Esophagus squamous epithelium (tissue), 5 donors: ENCODE data around the gene CRHR2. TPM values are rescaled to one million over a fixed set of nuclear protein-coding genes. Genes with fewer than 3 reads are reported as not detected.

Source experiments
- DNase-seq: peaks from one replicate; lab custom pipeline; 2025; lab: John Stamatoyannopoulos, UW
- H3K27ac ChIP-seq, 4 donors: fragments of 200-600 bp; sonication (generic); one replicate each; pipeline ENCODE4 v1.5.1; 2016 to 2019; ENCODE audit warnings: mild to moderate bottlenecking in 1 of 4
- H3K27me3 ChIP-seq, 4 donors: fragments of 200-600 bp; sonication (generic); 1 replicate in 3 of 4; 2 replicates in 1 of 4; pipeline versions ENCODE4 v1.5.1 to v1.6.0; 2017 to 2021; ENCODE audit warnings: antibody characterized with exemption in 1 of 4
- H3K36me3 ChIP-seq, 3 donors: fragments of 200-600 bp; sonication (generic); one replicate each; pipeline ENCODE4 v1.5.1; 2016 to 2019
- H3K4me1 ChIP-seq, 3 donors: fragments of 200-600 bp; sonication (generic); one replicate each; pipeline ENCODE4 v1.5.1; 2017 to 2019
- H3K4me3 ChIP-seq, 4 donors: fragments of 200-600 bp; sonication (generic); 1 replicate in 3 of 4; 2 replicates in 1 of 4; pipeline ENCODE4 v1.5.1; 2016 to 2019; ENCODE audit warnings: mild to moderate bottlenecking in 2 of 4, moderate library complexity in 1 of 4
- H3K9me3 ChIP-seq, 3 donors: fragments of 200-600 bp; sonication (generic); one replicate each; pipeline ENCODE4 v1.5.1; 2016 to 2019
- POLR2A ChIP-seq, 4 donors: fragments of 450-650 bp; IDR thresholded peaks; one replicate each; pipeline ENCODE4 v1.6.1; 2017; ENCODE audit warnings: antibody characterized with exemption in 4 of 4, mild to moderate bottlenecking in 4 of 4, moderate library complexity in 3 of 4
- WGBS, 2 donors: methylation state at CpG; one replicate each; pipeline ENCODE4 v1.1.5; 2018; 5-methylcytosine and 5-hydroxymethylcytosine counted together
- intact Hi-C: fragments of 100-400 bp; cut with DNase I; formaldehyde crosslinking; loops from one replicate; pipeline ENCODE4 v1.15.0; 2022
- total RNA-seq, 4 donors: library from RNA; depleted of rRNA; stranded (reverse); fragments of >200 nt; gene quantifications; one replicate each; pipeline ENCODE4 v1.1.0, GENCODE V29; 2016
- TF ChIP-seq, protein P1 (sequence below), 6 experiments: fragments of 450-650 bp in 4 of 6; fragments of 200-600 bp in 2 of 6; sonication (generic) in 2 of 6; IDR thresholded peaks; one replicate each; pipeline ENCODE4 v1.5.1; 2016 to 2019; ENCODE audit warnings: antibody characterized with exemption in 6 of 6, mild to moderate bottlenecking in 4 of 6, moderate library complexity in 4 of 6
- donor health status: DM: yes; HTN: yes; CAD: no.

Gene CRHR2
- total RNA-seq, 4 donors from 2014 or later = under 0.01 to 0.09 TPM; not detected in 2

DNA sequence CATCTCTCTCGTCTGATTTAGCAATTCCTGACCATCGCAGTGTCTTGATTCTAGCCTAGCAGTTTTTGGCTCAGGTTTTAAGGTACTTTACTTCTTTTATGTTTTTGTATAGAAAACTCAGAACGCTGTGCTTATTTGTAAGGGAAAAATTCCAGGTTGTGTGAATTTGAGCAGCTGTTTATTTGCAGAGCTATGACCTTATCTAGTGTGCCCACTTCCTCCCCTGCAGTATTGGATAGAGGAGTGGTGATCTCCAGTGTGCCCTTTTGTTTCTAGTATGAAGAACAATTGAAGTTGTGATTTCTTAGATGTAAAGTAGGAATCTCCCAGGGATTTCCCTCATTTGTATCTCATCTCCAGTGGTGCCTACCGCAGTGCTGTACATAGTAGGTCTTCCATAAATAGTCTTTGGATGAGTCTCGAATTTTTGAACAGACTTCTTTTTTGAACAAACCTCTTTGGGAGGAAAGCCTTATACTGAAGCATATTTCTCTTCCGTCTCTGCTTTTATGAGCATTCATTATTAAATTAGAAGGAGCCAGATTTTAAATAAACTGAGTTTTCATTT is 47.5 kb downstream of the CRHR2 start:
- no peaks in the 10 kb centered on the region for H3K4me1 ChIP-seq
- peaks cover 5 to 65% (median 16%) of the 10 kb centered on the region in 3 donors for H3K36me3 ChIP-seq
- 77 to 81% methylated on average over 6 of the region's 6 CpGs for WGBS, 2 donors
- H3K9me3 ChIP-seq = no peaks in the 10 kb centered on the region
- no peak for DNase-seq
- no peaks in the 10 kb centered on the region for H3K27me3 ChIP-seq
- no peak overlapping the region for H3K4me3 ChIP-seq
- TF ChIP-seq POLR2A (IDR thresholded peaks at IDR 0.05) = no peak
- TF ChIP-seq, protein P1, sequence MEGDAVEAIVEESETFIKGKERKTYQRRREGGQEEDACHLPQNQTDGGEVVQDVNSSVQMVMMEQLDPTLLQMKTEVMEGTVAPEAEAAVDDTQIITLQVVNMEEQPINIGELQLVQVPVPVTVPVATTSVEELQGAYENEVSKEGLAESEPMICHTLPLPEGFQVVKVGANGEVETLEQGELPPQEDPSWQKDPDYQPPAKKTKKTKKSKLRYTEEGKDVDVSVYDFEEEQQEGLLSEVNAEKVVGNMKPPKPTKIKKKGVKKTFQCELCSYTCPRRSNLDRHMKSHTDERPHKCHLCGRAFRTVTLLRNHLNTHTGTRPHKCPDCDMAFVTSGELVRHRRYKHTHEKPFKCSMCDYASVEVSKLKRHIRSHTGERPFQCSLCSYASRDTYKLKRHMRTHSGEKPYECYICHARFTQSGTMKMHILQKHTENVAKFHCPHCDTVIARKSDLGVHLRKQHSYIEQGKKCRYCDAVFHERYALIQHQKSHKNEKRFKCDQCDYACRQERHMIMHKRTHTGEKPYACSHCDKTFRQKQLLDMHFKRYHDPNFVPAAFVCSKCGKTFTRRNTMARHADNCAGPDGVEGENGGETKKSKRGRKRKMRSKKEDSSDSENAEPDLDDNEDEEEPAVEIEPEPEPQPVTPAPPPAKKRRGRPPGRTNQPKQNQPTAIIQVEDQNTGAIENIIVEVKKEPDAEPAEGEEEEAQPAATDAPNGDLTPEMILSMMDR (IDR thresholded peaks at IDR 0.05) = no peak
- H3K27ac ChIP-seq = no peak overlapping the region
- intact Hi-C loops = no loop called here

DNA sequence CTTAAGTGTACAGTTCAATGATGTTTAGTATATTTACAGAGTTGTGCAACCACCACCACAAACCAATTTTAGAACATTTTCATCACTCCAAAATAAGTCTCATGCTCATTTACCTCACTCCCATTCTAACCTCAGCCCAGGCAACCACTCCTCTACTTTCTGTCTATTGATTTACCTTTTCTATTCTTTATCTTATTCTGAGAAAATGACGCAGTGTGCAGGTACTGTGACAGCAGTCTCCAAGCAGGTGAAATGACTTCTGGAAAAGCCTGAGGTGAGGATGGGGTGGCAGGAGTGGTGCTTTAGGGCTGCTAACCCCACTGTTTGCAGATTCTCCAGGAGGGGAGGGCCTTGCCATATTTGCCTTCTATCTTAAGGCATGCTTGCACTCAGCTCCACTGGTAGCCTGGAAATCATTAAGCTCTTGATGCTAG is 48.0 kb downstream of the CRHR2 start:
- Histone ChIP-seq H3K4me1 (no peaks in the 10 kb centered on the region), H3K27me3 (no peaks in the 10 kb centered on the region), H3K4me3 (no peak overlapping the region), H3K9me3 (no peaks in the 10 kb centered on the region), H3K27ac (no peak overlapping the region), H3K36me3 (peaks cover 5 to 70% (median 16%) of the 10 kb centered on the region in 3 donors)
- 82 to 100% methylated on average over 1 of the region's 1 CpG for WGBS, 2 donors
- DNase-seq = no peak
- intact Hi-C loops = no loop called here
- no peak for TF ChIP-seq POLR2A (IDR thresholded peaks at IDR 0.05)
- TF ChIP-seq, protein P1 (IDR thresholded peaks at IDR 0.05) = no peak

DNA sequence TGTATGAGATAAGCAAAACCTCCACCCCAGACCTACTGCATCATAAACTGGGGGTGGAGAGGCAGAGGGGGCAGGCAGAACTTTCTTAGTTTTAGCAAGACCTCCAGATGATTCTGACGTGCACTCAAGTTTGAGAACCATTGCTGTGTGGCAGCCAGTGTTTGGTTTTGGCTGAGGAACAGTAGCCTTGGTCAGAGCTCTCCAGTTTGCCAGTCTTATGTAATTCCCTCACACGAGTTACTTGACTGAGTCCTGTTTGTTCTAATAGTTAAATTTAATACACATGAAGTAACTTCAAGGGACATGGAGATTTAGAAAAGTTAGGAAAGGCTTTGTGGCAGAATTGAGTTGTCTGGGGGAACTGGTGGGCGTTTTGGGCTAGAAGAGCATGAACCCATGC is 49.0 kb downstream of the CRHR2 start:
- Histone ChIP-seq H3K9me3 (no peaks in the 10 kb centered on the region), H3K27ac (no peak overlapping the region), H3K27me3 (no peaks in the 10 kb centered on the region), H3K4me1 (no peaks in the 10 kb centered on the region), H3K4me3 (no peak overlapping the region), H3K36me3 (peaks cover 5 to 80% (median 16%) of the 10 kb centered on the region in 3 donors)
- TF ChIP-seq, protein P1 (IDR thresholded peaks at IDR 0.05) = no peak
- TF ChIP-seq POLR2A (IDR thresholded peaks at IDR 0.05) = no peak
- 63 to 81% methylated on average over 3 of the region's 3 CpGs for WGBS, 2 donors
- intact Hi-C loops = no loop called here
- no peak for DNase-seq

DNA sequence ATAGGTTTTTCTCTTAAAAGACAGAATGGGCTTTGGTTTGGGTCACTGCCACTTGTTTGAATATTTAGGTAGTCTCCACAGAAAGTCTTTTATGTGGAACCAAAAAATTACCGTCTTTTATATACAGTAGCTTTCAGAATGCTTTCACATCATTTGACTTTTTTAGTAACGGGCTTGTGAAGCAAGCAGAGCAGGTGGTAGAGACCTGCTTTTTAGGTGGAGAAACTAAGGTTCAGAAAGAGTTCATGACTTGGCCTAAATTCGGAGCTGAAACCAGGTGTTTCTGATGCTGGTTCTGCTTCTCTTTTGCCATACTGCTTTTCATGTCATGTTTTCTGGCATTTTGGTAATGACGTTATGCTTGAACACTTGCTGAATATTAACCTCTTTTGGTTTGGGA is 51.3 kb downstream of the CRHR2 start:
- Histone ChIP-seq H3K4me3 (no peak overlapping the region), H3K36me3 (peaks cover 5 to 100% (median 25%) of the 10 kb centered on the region in 3 donors), H3K4me1 (no peaks in the 10 kb centered on the region), H3K9me3 (no peaks in the 10 kb centered on the region), H3K27ac (no peak overlapping the region), H3K27me3 (no peaks in the 10 kb centered on the region)
- intact Hi-C loops = no loop called here
- WGBS, 2 donors = 87 to 95% methylated on average over 4 of the region's 4 CpGs
- DNase-seq = no peak
- TF ChIP-seq, protein P1 (IDR thresholded peaks at IDR 0.05) = no peak
- TF ChIP-seq POLR2A (IDR thresholded peaks at IDR 0.05) = no peak

DNA sequence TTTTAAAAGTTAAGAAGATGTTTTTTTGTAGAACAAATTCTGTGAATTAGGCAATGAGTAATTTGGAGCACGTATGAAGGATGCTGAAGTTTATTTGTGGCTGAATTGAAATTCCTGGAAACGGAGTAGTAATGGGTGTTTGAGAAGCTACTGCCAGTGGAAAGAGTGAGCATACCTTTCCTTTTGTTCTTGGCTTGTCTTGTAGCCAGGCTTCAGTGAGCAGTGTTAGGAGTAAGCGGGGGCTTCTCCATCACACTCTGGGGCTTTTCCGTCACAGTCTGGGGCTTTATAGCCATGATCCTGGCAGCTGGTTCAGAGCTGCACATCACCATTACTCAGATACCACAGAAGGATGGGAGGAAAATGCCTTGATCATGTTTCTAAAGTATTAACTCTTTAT is 55.2 kb downstream of the CRHR2 start:
- DNase-seq = no peak
- no peak overlapping the region for H3K27ac ChIP-seq
- H3K27me3 ChIP-seq = no peaks in the 10 kb centered on the region
- 89 to 92% methylated on average over 3 to 4 of the region's 4 CpGs for WGBS, 2 donors
- no peaks in the 10 kb centered on the region for H3K4me1 ChIP-seq
- intact Hi-C loops = no loop called here
- peaks cover 0 to 100% (median 12%) of the 10 kb centered on the region in 3 donors for H3K36me3 ChIP-seq
- H3K4me3 ChIP-seq = no peak overlapping the region
- no peaks in the 10 kb centered on the region for H3K9me3 ChIP-seq
- TF ChIP-seq, protein P1 (IDR thresholded peaks at IDR 0.05) = no peak
- TF ChIP-seq POLR2A (IDR thresholded peaks at IDR 0.05) = no peak
